SK-N-SH treated with all-trans-retinoic acid at 6 μM for 48 hours (cell line): ENCODE data around the gene CFAP161.
"Not testable (repeated sequence)": the region's sequence is repeated elsewhere in the genome, so short reads cannot be mapped to it uniquely, and the experiment has no call there.

Source experiments
- ATAC-seq: fragments of 200-7000 bp; cut with Tn5 transposase; 3 replicates; pipeline ENCODE4 v1.9.1; 2020; ENCODE audit warnings: mild to moderate bottlenecking, moderate library complexity
- ARNTL ChIP-seq: fragments of 450-650 bp; formaldehyde crosslinking; IDR thresholded peaks from 2 replicates; pipeline ENCODE4 v1.5.0; 2020; ENCODE audit warnings: low read depth, mild to moderate bottlenecking, moderate library complexity, borderline replicate concordance
- BACH2 ChIP-seq: fragments of 250-450 bp; sonication (Bioruptor Pico); IDR thresholded peaks from 2 replicates; pipeline ENCODE4 v1.9.0; 2021; ENCODE audit warnings: mild to moderate bottlenecking, borderline replicate concordance
- CSDC2 ChIP-seq: fragments of 250-450 bp; sonication (Bioruptor Pico); IDR thresholded peaks from 2 replicates; pipeline ENCODE4 v1.5.0; 2020; ENCODE audit warnings: mild to moderate bottlenecking, moderate library complexity
- GLIS3 ChIP-seq: fragments of 250-450 bp; sonication (Bioruptor Pico); IDR thresholded peaks from 2 replicates; pipeline ENCODE4 v1.5.0; 2020; ENCODE audit warnings: mild to moderate bottlenecking, moderate library complexity
- ISL1 ChIP-seq: fragments of 250-450 bp; sonication (Bioruptor Pico); IDR thresholded peaks from 2 replicates; pipeline ENCODE4 v2.1.2; 2022; ENCODE audit warnings: mild to moderate bottlenecking, moderate library complexity
- OSR1 ChIP-seq: fragments of 250-450 bp; sonication (Bioruptor Pico); IDR thresholded peaks from 2 replicates; pipeline ENCODE4 v1.8.0; 2022; ENCODE audit warnings: moderate library complexity, mild to moderate bottlenecking, inconsistent platforms
- PPARA ChIP-seq: fragments of 250-450 bp; sonication (Bioruptor Pico); IDR thresholded peaks from 2 replicates; pipeline ENCODE4 v1.5.0; 2020; ENCODE audit warnings: mild to moderate bottlenecking, borderline replicate concordance
- RARB ChIP-seq: fragments of 250-450 bp; sonication (Bioruptor Pico); IDR thresholded peaks from 2 replicates; pipeline ENCODE4 v1.8.0; 2021; ENCODE audit warnings: mild to moderate bottlenecking, moderate library complexity
- SNAI2 ChIP-seq: fragments of 250-450 bp; sonication (Bioruptor Pico); IDR thresholded peaks from 2 replicates; pipeline ENCODE4 v1.5.0; 2020; ENCODE audit warnings: mild to moderate bottlenecking, moderate library complexity
- TCF4 ChIP-seq: fragments of 250-450 bp; sonication (Bioruptor Pico); IDR thresholded peaks from 2 replicates; pipeline ENCODE4 v1.8.0; 2021; ENCODE audit warnings: mild to moderate bottlenecking, moderate library complexity, borderline replicate concordance
- TOX ChIP-seq: fragments of 250-450 bp; sonication (Bioruptor Pico); IDR thresholded peaks from 2 replicates; pipeline ENCODE4 v1.8.0; 2021; ENCODE audit warnings: mild to moderate bottlenecking, moderate library complexity, borderline replicate concordance
- ZC3H10 ChIP-seq: fragments of 250-450 bp; sonication (Bioruptor Pico); IDR thresholded peaks from 2 replicates; pipeline ENCODE4 v1.5.1; 2021; ENCODE audit warnings: mild to moderate bottlenecking, moderate library complexity
- ZFP3 ChIP-seq: fragments of 250-450 bp; sonication (Bioruptor Pico); IDR thresholded peaks from 2 replicates; pipeline ENCODE4 v1.5.0; 2020; ENCODE audit warnings: mild to moderate bottlenecking, moderate library complexity
- ZNF565 ChIP-seq: fragments of 450-650 bp; formaldehyde crosslinking; conservative IDR thresholded peaks from 2 replicates; pipeline ENCODE4 v1.5.0; 2020; ENCODE audit warnings: low read depth, mild to moderate bottlenecking, moderate library complexity
- ZNF70 ChIP-seq: fragments of 450-650 bp; formaldehyde crosslinking; IDR thresholded peaks from 2 replicates; pipeline ENCODE4 v1.5.0; 2020; ENCODE audit warnings: mild to moderate bottlenecking, moderate library complexity
- ZNF8 ChIP-seq: fragments of 450-650 bp; formaldehyde crosslinking; IDR thresholded peaks from 2 replicates; pipeline ENCODE4 v1.5.0; 2020; ENCODE audit warnings: mild to moderate bottlenecking, moderate library complexity
- TF ChIP-seq, protein P1 (sequence below): fragments of 250-450 bp; sonication (Bioruptor Pico); IDR thresholded peaks from 2 replicates; pipeline ENCODE4 v1.5.1; 2020; ENCODE audit warnings: low read depth, mild to moderate bottlenecking, moderate library complexity
- TF ChIP-seq, protein P2 (sequence below): fragments of 250-450 bp; sonication (Bioruptor Pico); IDR thresholded peaks from 2 replicates; pipeline ENCODE4 v1.8.0; 2020; ENCODE audit warnings: mild to moderate bottlenecking, moderate library complexity, borderline replicate concordance
- TF ChIP-seq, protein P3 (sequence below): fragments of 250-450 bp; sonication (Bioruptor Pico); IDR thresholded peaks from 2 replicates; pipeline ENCODE4 v1.5.0; 2020; ENCODE audit warnings: mild to moderate bottlenecking, moderate library complexity

CFAP161 gene

DNA sequence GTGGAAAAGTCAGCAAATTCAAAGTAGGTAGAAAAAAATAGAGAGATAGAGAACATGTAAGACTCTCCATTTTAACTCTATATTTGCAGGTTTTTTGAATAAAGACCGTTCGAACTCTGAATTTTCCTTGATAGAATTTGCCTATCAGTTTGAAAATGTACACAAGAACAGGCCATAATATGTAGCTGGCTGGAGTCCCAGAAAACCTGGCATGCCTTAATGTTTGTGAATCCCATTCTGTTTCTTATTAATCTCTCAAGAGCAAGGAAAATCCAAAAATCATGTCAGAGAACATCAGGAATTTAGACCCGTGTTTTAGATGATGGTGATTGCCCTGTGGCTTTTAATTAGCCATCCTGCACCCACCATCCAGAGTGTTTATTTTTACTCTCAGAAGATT lies 7.2 kb upstream of the CFAP161 start:
- no peak for ATAC-seq

DNA sequence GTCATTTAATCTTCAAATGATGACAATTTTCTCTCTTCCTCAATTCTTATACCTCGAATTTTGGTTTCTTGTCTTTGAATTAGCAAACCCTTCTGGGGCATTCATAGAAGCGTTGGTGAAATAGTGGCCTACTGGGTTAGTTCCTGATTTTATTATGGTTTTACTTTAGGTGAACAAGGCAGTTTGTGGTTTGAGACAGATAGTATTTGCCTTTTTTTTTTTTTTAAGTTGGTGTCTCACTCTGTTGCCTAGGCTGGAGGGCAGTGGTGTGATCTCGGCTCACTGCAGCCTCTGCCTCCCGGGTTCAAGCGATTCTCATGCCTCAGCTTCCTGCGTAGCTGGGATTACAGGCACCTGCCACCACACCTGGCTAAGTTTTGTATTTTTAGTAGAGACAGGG lies 7.4 kb downstream of the CFAP161 start:
- not testable (repeated sequence) for ATAC-seq

More for the DNA sequence above, 7.2 kb upstream of the CFAP161 start:
- TF ChIP-seq ZC3H10 (CRISPR knock-in tag) (no peak), TCF4 (CRISPR knock-in tag) (0 out of 2 replicates have a peak, but pooled peaks have one; percentile 19)

DNA sequence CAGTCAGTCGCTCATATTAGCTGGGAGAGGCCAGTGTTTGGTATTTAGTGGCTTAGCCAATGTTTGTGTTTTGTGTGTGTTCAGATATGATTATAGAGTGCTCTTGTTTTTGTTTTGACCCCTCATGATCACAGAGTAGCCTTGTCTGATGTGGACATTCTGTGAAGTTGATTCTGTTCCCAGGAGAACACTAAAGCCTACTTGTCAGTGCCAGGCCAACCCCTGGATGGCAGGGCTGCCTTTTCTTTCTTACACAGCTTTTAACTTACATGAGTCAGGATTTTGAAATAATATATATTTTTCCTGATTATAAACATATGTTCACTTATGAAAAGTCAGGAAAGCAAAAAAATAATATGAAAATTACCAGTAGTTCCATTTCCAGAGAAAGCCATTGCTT lies 11.9 kb downstream of the CFAP161 start:
- TF ChIP-seq, protein P1, sequence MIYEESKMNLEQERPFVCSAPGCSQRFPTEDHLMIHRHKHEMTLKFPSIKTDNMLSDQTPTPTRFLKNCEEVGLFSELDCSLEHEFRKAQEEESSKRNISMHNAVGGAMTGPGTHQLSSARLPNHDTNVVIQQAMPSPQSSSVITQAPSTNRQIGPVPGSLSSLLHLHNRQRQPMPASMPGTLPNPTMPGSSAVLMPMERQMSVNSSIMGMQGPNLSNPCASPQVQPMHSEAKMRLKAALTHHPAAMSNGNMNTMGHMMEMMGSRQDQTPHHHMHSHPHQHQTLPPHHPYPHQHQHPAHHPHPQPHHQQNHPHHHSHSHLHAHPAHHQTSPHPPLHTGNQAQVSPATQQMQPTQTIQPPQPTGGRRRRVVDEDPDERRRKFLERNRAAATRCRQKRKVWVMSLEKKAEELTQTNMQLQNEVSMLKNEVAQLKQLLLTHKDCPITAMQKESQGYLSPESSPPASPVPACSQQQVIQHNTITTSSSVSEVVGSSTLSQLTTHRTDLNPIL = no peak
- TF ChIP-seq TOX (CRISPR knock-in tag) (no peak), BACH2 (CRISPR knock-in tag) (no peak), PPARA (CRISPR knock-in tag) (no peak), ZNF70 (CRISPR knock-in tag) (no peak)
- no peak for ATAC-seq

DNA sequence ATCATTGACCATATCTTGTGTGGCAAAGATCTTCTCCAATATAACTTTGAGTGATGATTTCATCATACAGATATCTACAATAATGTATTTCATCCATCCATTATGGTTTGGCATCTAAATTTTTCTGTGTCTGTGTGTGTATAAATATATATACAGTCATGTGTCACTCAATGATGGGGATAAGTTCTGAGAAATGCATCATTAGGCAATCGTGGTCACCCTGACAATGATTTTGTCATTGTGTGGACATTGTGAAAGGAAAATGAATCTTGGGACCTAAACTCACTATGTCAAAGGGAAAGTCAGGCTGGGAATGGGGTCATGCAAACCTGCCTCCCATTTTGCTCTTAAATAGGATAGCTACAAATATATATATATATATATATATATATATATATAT lies 12.4 kb downstream of the CFAP161 start:
- TF ChIP-seq ZNF70 (CRISPR knock-in tag) = no peak
- TF ChIP-seq BACH2 (CRISPR knock-in tag) = no peak
- TF ChIP-seq, protein P2, sequence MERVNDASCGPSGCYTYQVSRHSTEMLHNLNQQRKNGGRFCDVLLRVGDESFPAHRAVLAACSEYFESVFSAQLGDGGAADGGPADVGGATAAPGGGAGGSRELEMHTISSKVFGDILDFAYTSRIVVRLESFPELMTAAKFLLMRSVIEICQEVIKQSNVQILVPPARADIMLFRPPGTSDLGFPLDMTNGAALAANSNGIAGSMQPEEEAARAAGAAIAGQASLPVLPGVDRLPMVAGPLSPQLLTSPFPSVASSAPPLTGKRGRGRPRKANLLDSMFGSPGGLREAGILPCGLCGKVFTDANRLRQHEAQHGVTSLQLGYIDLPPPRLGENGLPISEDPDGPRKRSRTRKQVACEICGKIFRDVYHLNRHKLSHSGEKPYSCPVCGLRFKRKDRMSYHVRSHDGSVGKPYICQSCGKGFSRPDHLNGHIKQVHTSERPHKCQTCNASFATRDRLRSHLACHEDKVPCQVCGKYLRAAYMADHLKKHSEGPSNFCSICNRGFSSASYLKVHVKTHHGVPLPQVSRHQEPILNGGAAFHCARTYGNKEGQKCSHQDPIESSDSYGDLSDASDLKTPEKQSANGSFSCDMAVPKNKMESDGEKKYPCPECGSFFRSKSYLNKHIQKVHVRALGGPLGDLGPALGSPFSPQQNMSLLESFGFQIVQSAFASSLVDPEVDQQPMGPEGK (CRISPR knock-in tag) = no peak
- TF ChIP-seq GLIS3 = no peak
- TF ChIP-seq, protein P3, sequence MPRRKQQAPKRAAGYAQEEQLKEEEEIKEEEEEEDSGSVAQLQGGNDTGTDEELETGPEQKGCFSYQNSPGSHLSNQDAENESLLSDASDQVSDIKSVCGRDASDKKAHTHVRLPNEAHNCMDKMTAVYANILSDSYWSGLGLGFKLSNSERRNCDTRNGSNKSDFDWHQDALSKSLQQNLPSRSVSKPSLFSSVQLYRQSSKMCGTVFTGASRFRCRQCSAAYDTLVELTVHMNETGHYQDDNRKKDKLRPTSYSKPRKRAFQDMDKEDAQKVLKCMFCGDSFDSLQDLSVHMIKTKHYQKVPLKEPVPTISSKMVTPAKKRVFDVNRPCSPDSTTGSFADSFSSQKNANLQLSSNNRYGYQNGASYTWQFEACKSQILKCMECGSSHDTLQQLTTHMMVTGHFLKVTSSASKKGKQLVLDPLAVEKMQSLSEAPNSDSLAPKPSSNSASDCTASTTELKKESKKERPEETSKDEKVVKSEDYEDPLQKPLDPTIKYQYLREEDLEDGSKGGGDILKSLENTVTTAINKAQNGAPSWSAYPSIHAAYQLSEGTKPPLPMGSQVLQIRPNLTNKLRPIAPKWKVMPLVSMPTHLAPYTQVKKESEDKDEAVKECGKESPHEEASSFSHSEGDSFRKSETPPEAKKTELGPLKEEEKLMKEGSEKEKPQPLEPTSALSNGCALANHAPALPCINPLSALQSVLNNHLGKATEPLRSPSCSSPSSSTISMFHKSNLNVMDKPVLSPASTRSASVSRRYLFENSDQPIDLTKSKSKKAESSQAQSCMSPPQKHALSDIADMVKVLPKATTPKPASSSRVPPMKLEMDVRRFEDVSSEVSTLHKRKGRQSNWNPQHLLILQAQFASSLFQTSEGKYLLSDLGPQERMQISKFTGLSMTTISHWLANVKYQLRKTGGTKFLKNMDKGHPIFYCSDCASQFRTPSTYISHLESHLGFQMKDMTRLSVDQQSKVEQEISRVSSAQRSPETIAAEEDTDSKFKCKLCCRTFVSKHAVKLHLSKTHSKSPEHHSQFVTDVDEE (CRISPR knock-in tag) = no peak
- no peak for TF ChIP-seq SNAI2 (CRISPR knock-in tag)
- TF ChIP-seq, protein P1 = no peak
- TF ChIP-seq ZNF565 (CRISPR knock-in tag) = no peak
- TF ChIP-seq TCF4 (CRISPR knock-in tag) = no peak
- TF ChIP-seq ISL1 (CRISPR knock-in tag) = no peak
- TF ChIP-seq OSR1 = no peak
- TF ChIP-seq ZC3H10 (CRISPR knock-in tag) = no peak
- no peak for TF ChIP-seq ZFP3
- no peak for TF ChIP-seq TOX (CRISPR knock-in tag)
- no peak for TF ChIP-seq CSDC2
- TF ChIP-seq RARB (CRISPR knock-in tag) = no peak
- no peak for TF ChIP-seq PPARA (CRISPR knock-in tag)
- TF ChIP-seq ZNF8 = no peak
- ATAC-seq = no peak

DNA sequence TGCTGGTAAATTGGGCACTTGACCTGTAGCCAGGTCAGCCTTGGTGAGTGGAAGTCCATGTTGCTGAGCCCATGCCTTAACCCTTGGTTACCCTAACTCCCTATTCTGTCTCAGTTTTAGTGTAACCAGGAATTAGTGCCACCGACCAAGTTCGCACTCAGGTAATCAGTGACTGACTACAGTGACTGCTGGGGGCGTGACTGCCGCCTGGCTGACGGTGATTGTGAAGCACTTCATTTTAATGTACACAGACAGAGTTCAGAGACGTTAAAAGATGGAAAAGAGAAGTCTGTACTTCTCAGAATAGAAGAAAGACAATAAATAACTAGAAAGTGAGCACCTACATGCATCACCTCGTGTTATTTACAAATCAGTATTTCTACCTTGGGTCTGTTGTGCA lies 17.3 kb downstream of the CFAP161 start:
- no peak for ATAC-seq
- TF ChIP-seq ARNTL (CRISPR knock-in tag) (no peak), ZC3H10 (CRISPR knock-in tag) (no peak)
- TF ChIP-seq, protein P3 (CRISPR knock-in tag) = no peak
- TF ChIP-seq, all 23 proteins: peak for 0
